Stimulated activated effector memory CD8-positive, alpha-beta T cell treated with anti-CD3 and anti-CD28 coated beads, Interleukin-12 subunit alpha, Interleukin-12 subunit beta, amount 100 ng/mL, for 72 hours (primary cell): ENCODE results near the gene ART4.

Source experiments
- ATAC-seq: fragments of 150-1000 bp; cut with Tn5 transposase; 2 replicates; pipeline ENCODE4 v1.10.0; 2021
- DNase-seq, 2 donors: peaks; one replicate each; pipeline ENCODE4 v3.0.0; 2021 to 2022; ENCODE audit warnings: low spot score in 2 of 2
- H3K27ac Mint-ChIP-seq: one replicate; pipeline ENCODE4 v1.8.0; 2022; ENCODE audit warnings: mild to moderate bottlenecking, mixed read lengths
- H3K36me3 Mint-ChIP-seq: one replicate; pipeline ENCODE4 v1.8.0; 2022; ENCODE audit warnings: mild to moderate bottlenecking, mixed read lengths
- H3K4me1 Mint-ChIP-seq: one replicate; pipeline ENCODE4 v1.8.0; 2022; ENCODE audit warnings: mixed read lengths
- H3K4me3 Mint-ChIP-seq: one replicate; pipeline ENCODE4 v1.8.0; 2022; ENCODE audit warnings: mild to moderate bottlenecking, mixed read lengths
- H3K9me3 Mint-ChIP-seq: one replicate; pipeline ENCODE4 v1.8.0; 2022; ENCODE audit warnings: mixed read lengths

Gene ART4

GRCh38 chr12:14843425-14843887 is at the start of gene ART4:
TSS of gene ART4 (minus strand) at chr12:14843526. CDS start at chr12:14843113, 413 bp downstream.
- Mint-ChIP-seq H3K9me3 (no peaks in the 10 kb centered on the region), H3K36me3 (no peaks in the 10 kb centered on the region), H3K27ac (no peak within 1 kb of the TSS), H3K4me1 (peaks cover 6% of the 10 kb centered on the region), H3K4me3 (no peak within 1 kb of the TSS)
- ATAC-seq (no peak), DNase-seq (no peak)

- Mint-ChIP-seq H3K9me3 (no peaks in the 10 kb centered on the region), H3K4me3 (no peak overlapping the region), H3K36me3 (no peaks in the 10 kb centered on the region), H3K4me1 (no peaks in the 10 kb centered on the region), H3K27ac (no peak overlapping the region)
- ATAC-seq (no peak), DNase-seq (no peak)
These were observed 49.6 kb upstream of the ART4 start for GRCh38 chr12:14892726-14893505.

GRCh38 chr12:14890701-14891100 is 47.4 kb upstream of the ART4 start:
- Mint-ChIP-seq H3K4me3 (no peak overlapping the region), H3K36me3 (no peaks in the 10 kb centered on the region), H3K4me1 (peaks cover under 1% of the 10 kb centered on the region), H3K27ac (no peak overlapping the region), H3K9me3 (no peaks in the 10 kb centered on the region)
- DNase-seq (no peak), ATAC-seq (no peak)

- H3K27ac Mint-ChIP-seq: no peak overlapping the region
- H3K9me3 Mint-ChIP-seq: no peaks in the 10 kb centered on the region
- no peaks in the 10 kb centered on the region for H3K36me3 Mint-ChIP-seq
- DNase-seq: no peak
- no peak for ATAC-seq
- H3K4me1 Mint-ChIP-seq: peaks cover 13% of the 10 kb centered on the region
- no peak overlapping the region for H3K4me3 Mint-ChIP-seq
These were observed 42.9 kb upstream of the ART4 start for GRCh38 chr12:14886271-14886670.

- H3K9me3 Mint-ChIP-seq: no peaks in the 10 kb centered on the region
- peaks cover 13% of the 10 kb centered on the region for H3K4me1 Mint-ChIP-seq
- DNase-seq (no peak), ATAC-seq (no peak)
- no peaks in the 10 kb centered on the region for H3K36me3 Mint-ChIP-seq
- peak within 1 kb of the TSS; percentile 26 for H3K4me3 Mint-ChIP-seq
- H3K27ac Mint-ChIP-seq: peak within 1 kb of the TSS; percentile 18
These were observed 42.4 kb upstream of the ART4 start, which contains the start of gene MGP for GRCh38 chr12:14885718-14886221. TSS of gene MGP (minus strand) at chr12:14885854. CDS start at chr12:14885791, 63 bp downstream.

GRCh38 chr12:14884458-14884878 is 41.1 kb upstream of the ART4 start:
- Mint-ChIP-seq H3K4me1 (peaks cover 13% of the 10 kb centered on the region), H3K4me3 (peak overlapping the region; percentile 26), H3K9me3 (no peaks in the 10 kb centered on the region), H3K27ac (peak overlapping the region; percentile 18), H3K36me3 (no peaks in the 10 kb centered on the region)
- DNase-seq (peak; percentile 43 to 76), ATAC-seq (peak; percentile 99)

- no peak for DNase-seq
- H3K4me3 Mint-ChIP-seq: no peak overlapping the region
- no peak overlapping the region for H3K27ac Mint-ChIP-seq
- peaks cover 13% of the 10 kb centered on the region for H3K4me1 Mint-ChIP-seq
- ATAC-seq: no peak
- H3K9me3 Mint-ChIP-seq: no peaks in the 10 kb centered on the region
- H3K36me3 Mint-ChIP-seq: no peaks in the 10 kb centered on the region
These were observed 40.4 kb upstream of the ART4 start for GRCh38 chr12:14883686-14884085.

GRCh38 chr12:14880890-14881453 is 37.6 kb upstream of the ART4 start:
- H3K9me3 Mint-ChIP-seq: no peaks in the 10 kb centered on the region
- no peak overlapping the region for H3K4me3 Mint-ChIP-seq
- ATAC-seq (no peak), DNase-seq (no peak)
- no peak overlapping the region for H3K27ac Mint-ChIP-seq
- H3K36me3 Mint-ChIP-seq: no peaks in the 10 kb centered on the region
- H3K4me1 Mint-ChIP-seq: peaks cover 13% of the 10 kb centered on the region

GRCh38 chr12:14879222-14879933 is 36.1 kb upstream of the ART4 start:
- ATAC-seq (no peak), DNase-seq (no peak)
- H3K4me1 Mint-ChIP-seq: peaks cover 4% of the 10 kb centered on the region
- H3K27ac Mint-ChIP-seq: no peak overlapping the region
- H3K4me3 Mint-ChIP-seq: no peak overlapping the region
- H3K36me3 Mint-ChIP-seq: no peaks in the 10 kb centered on the region
- H3K9me3 Mint-ChIP-seq: no peaks in the 10 kb centered on the region

GRCh38 chr12:14878488-14878887 is 35.2 kb upstream of the ART4 start:
- no peaks in the 10 kb centered on the region for H3K36me3 Mint-ChIP-seq
- H3K9me3 Mint-ChIP-seq: no peaks in the 10 kb centered on the region
- DNase-seq: no peak
- no peak overlapping the region for H3K4me3 Mint-ChIP-seq
- H3K27ac Mint-ChIP-seq: no peak overlapping the region
- H3K4me1 Mint-ChIP-seq: no peaks in the 10 kb centered on the region
- no peak for ATAC-seq

- Mint-ChIP-seq H3K27ac (no peak overlapping the region), H3K4me1 (no peaks in the 10 kb centered on the region), H3K4me3 (no peak overlapping the region), H3K9me3 (no peaks in the 10 kb centered on the region), H3K36me3 (no peaks in the 10 kb centered on the region)
- DNase-seq (no peak), ATAC-seq (no peak)
These were observed 33.5 kb upstream of the ART4 start for GRCh38 chr12:14876833-14877232.

GRCh38 chr12:14874882-14875281 is 31.6 kb upstream of the ART4 start:
- no peak overlapping the region for H3K4me3 Mint-ChIP-seq
- no peaks in the 10 kb centered on the region for H3K9me3 Mint-ChIP-seq
- DNase-seq: no peak
- H3K36me3 Mint-ChIP-seq: no peaks in the 10 kb centered on the region
- ATAC-seq: no peak
- no peak overlapping the region for H3K27ac Mint-ChIP-seq
- H3K4me1 Mint-ChIP-seq: peaks cover 2% of the 10 kb centered on the region

GRCh38 chr12:14873440-14874185 is 30.3 kb upstream of the ART4 start:
- ATAC-seq (no peak), DNase-seq (no peak)
- no peak overlapping the region for H3K27ac Mint-ChIP-seq
- H3K9me3 Mint-ChIP-seq: no peaks in the 10 kb centered on the region
- peaks cover 6% of the 10 kb centered on the region for H3K4me1 Mint-ChIP-seq
- H3K4me3 Mint-ChIP-seq: no peak overlapping the region
- no peaks in the 10 kb centered on the region for H3K36me3 Mint-ChIP-seq

GRCh38 chr12:14871886-14872285 is 28.6 kb upstream of the ART4 start:
- Mint-ChIP-seq H3K4me1 (peaks cover 6% of the 10 kb centered on the region), H3K36me3 (no peaks in the 10 kb centered on the region), H3K27ac (no peak overlapping the region), H3K4me3 (no peak overlapping the region), H3K9me3 (peaks cover 4% of the 10 kb centered on the region)
- DNase-seq (no peak), ATAC-seq (no peak)

- ATAC-seq: no peak
- peaks cover 6% of the 10 kb centered on the region for H3K4me1 Mint-ChIP-seq
- DNase-seq: no peak
- H3K27ac Mint-ChIP-seq: no peak overlapping the region
- no peak overlapping the region for H3K4me3 Mint-ChIP-seq
- no peaks in the 10 kb centered on the region for H3K36me3 Mint-ChIP-seq
- peaks cover 4% of the 10 kb centered on the region for H3K9me3 Mint-ChIP-seq
These were observed 27.9 kb upstream of the ART4 start for GRCh38 chr12:14871247-14871646.
